NCI-H82 treated with DMSO at 0.1 percent for 48 hours (cell line): Measurements from ENCODE around the gene AGPAT3.

Experiments
- DNase-seq: peaks from one replicate; lab custom pipeline; 2025; ENCODE audit not compliant: unreplicated experiment; lab: John Stamatoyannopoulos, UW

AGPAT3 gene

DNA sequence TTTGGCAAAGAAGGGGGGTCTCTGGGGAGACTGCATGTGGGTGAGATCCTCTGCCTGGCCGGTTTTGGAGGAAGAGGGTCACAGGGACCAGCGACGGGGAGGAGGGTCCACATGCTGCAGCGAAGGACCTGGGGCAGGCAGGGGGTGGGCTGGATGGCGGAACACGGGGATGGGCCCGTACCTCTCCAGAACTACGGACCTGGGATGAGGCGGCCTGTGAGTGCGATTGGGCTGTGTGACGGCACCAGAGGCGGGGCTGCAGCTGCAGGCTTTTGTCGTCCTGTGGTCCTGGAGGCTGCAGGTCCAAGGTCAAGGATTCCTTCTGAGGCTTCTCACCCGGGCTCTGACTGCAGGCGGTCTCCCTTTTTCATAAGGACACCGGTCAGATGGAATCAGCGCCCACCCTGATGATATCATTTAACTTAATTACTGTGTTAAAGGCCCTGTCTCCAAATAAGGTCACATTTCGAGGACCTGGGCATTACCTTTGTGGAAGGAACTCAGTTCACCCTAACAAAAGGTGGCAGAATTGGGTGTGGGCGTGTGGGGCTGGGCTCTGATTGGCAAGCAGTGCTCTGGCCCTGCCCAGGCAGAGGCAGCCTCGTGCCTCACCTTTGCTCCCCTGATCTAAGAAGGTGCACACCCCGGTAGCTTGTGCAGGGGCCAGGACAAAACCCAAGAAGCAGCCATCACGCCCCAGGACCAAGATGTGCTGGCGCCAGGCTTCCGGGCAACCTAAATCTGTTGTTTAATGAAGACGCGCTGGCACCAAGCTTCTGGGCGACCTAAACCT, 87.1 kb downstream of the AGPAT3 start:
- no peak for DNase-seq

DNA sequence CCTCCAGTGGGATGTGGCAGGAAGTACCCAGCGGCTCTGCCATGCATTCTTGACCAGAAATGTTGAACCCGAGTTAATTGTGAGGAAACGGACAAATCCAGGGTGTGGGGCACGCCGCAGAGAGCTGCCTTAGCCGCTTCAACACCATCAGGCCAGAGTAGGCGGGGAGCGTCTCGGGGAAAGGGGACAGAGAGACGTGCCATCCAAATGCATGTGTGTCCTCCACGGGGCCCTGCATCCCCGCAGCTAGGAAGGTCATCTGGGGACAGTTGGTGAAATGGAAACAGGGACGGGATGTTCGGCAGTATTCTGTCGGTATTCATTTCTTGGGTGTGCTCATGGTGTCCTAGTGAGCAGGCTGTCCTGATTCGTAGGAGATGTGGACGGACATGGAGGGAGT, 88.0 kb downstream of the AGPAT3 start:
- no peak for DNase-seq

DNA sequence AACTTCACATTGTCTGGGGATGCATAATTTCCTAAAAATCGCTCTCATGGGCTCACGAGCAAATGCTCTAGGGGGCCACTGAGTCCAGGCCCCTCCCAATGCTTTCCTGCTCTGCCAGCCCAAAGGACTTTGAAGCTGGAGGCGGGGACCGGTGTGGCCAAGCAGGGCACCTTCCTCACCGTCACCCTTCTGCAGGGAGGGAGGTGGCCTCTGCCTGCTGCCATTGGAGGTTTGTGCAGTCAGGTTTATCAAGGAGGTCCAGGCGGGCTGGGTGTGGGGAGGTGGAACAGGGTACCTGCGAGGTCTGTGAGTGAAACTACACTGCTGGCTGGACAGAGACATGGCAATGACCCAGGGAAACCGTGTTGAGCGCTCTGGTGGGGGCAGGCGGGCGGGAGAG, 89.0 kb downstream of the AGPAT3 start:
- DNase-seq: no peak

- DNase-seq: no peak
These were observed 89.9 kb downstream of the AGPAT3 start for GRCh38 chr21:43954896-43955295.

DNA sequence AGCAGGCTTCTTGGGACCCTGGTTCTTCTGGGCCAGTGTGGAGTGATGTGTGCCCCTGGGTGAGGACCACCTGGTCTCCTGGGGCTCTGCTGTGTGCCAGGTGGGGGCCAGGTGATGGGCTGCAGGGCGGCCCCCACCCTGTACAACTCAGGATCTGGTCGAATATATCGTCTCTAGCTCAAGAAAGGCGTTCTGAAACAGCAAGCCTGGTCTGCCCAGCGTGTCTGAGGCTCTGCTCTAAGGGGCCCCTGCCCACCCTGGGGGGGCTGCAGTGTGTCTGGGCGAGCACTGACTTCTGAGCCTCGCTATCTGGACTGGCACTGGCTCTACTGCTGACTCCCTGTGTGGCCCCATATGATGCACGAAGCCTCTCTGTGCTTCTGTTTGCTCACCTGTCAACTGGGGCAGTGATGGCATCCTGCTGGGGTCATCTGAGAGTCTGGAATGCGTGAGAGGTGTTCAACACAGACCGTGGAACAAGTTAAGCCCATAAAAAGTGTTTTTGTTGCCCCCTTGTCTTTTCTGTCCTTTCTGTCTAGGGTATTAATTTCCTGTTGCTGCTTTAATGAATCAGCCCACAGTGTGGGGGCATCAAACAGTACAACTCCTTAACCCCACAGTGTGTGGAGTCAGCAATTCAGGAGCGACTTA, 91.1 kb downstream of the AGPAT3 start:
- no peak for DNase-seq

DNA sequence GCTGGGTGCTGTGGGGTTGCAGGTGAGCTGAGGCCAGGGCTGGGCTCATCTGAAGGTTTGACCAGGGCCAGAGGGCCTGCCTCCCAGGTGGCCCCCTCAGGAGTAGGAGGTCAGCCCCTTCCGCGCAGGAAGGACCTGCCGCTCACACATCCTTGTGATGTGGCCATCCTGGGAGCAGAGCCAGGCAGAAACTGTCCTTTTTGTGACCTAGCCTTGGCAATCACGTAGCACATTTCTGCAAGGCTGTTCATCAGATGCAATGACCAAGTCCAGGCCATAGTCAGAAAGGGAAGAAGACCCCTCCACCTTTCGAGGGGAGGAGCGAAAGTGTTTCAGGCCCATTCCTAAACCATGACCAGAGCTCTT, 91.6 kb downstream of the AGPAT3 start:
- DNase-seq: no peak

GRCh38 chr21:43957128-43957571, 92.1 kb downstream of the AGPAT3 start:
- no peak for DNase-seq

DNA sequence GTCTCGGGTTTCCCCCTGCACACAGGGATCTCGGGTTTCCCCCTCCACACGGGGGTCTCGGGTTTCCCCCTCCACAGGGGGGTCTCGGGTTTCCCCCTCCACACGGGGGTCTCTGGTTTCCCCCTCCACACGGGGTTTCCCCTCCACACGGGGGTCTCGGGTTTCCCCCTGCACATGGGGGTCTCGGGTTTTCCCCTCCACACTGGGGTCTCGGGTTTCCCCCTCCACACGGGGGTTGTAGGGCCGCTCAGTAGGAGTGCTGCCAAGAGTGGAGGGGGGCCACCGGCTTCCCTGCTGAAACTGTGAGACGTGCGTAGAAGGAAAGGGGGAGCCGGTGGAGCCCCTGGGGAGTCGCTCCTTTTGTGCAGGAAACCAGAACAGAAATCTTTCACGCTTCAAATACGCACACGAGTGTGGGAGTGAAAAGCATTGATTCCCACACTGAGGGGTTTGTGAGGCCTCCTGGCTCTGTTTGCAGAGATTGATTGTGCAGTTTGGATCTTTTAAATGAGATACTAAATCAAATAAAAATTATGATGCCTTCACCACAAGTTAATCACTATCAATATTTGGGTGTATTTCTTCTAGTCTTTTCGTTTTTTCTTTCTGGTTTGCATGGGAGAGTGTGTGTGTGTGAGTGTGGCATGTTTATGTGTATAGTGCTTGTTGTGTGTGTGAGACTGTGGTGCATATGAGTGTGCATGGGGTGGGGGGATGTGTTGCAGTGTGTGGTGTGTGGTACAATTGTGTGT, 92.8 kb downstream of the AGPAT3 start:
- DNase-seq: no peak

DNA sequence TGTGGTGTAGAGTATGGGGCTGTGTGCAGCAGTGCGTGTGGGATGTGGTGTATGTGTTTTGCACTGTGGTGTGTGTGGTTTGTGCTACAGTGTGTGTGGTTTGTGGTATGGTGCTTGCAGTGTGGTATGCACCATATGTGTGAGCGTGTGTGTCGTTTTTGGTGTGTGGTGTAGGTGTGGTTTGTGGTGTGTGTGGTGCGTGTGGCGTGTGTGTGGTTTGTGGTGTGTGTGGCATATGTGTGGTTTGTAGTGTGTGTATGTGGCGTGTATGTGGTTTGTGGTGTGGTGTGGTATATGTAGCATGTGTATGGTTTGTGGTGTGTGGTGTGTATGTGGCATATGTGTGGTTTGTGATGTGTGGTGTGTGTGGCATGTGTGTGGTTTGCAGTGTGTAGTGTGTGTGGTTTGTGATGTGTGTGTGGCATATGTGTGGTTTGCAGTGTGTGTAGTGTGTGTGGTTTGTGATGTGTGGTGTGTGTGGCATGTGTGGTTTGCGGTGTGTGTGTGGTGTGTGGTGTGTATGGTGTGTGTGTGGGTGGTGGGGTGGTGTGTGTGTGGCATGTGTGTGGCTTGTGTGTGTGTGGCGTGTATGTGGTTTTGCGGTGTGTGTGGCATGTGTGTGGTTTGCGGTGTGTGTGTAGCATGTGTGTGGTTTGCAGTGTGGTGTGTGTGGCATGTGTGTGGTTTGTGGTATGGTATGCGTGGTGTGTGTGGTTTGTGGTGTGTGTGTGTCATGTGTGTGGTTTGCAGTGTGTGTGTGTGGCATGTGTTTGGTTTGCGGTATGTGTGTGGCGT, 93.5 kb downstream of the AGPAT3 start:
- DNase-seq: no peak

GRCh38 chr21:43959231-43960116, 94.5 kb downstream of the AGPAT3 start:
- DNase-seq: no peak

- DNase-seq: no peak
These were observed 96.4 kb downstream of the AGPAT3 start for GRCh38 chr21:43961382-43961909.

DNA sequence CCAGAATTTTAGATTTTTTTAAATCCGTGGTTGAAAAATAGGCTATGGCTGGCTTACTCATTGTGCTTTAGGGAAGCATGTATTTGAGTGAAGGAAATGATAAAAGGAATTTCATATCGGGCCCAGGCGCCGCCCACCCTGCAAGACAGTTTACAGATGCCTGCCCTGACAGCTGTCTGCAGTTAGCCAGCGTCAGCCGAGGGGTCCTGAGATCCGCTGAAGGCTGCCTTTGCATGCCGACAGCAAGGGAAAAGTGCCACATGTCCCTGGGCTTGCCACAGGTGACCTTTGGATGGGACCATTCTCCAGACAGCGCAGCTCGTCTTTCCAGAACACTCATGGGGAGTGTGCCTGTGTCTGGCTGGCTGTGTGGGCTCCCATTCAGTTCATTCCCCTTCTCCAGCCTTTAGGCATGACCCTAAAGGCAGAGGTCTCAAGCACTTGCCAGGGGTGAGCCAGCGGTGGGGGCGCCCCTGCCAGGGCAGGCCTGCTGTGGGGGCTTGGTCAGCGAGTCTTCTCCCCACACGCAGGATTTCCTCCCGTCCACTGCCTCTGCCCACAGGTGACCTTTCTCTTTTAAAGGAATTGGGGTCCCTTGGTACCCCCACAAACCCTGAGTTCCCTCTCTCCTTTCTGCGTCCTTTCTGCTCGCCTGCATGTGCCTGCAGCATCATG, 101.0 kb downstream of the AGPAT3 start:
- no peak for DNase-seq

- no peak for DNase-seq
These were observed 102.0 kb downstream of the AGPAT3 start for GRCh38 chr21:43966946-43967512.

- DNase-seq: no peak
These were observed 103.0 kb downstream of the AGPAT3 start for GRCh38 chr21:43967981-43968380.

GRCh38 chr21:43968410-43969114, 103.5 kb downstream of the AGPAT3 start:
- DNase-seq: no peak

- DNase-seq: no peak
These were observed 104.1 kb downstream of the AGPAT3 start for GRCh38 chr21:43969115-43969444.

DNA sequence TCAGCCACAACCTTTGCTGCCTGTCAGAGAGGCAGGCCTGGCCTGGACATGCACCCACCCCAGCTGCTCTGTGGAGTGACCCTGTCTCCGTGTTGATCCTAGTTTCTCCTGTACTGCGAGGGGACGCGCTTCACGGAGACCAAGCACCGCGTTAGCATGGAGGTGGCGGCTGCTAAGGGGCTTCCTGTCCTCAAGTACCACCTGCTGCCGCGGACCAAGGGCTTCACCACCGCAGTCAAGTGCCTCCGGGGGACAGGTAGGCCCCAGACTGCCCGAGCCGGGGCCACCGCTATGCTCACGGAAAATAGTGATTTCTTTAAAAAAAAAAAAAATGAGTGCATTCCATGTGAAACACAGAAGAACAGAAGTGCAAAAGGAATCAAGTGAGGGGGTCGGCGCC, 105.5 kb downstream of the AGPAT3 start:
- no peak for DNase-seq

DNA sequence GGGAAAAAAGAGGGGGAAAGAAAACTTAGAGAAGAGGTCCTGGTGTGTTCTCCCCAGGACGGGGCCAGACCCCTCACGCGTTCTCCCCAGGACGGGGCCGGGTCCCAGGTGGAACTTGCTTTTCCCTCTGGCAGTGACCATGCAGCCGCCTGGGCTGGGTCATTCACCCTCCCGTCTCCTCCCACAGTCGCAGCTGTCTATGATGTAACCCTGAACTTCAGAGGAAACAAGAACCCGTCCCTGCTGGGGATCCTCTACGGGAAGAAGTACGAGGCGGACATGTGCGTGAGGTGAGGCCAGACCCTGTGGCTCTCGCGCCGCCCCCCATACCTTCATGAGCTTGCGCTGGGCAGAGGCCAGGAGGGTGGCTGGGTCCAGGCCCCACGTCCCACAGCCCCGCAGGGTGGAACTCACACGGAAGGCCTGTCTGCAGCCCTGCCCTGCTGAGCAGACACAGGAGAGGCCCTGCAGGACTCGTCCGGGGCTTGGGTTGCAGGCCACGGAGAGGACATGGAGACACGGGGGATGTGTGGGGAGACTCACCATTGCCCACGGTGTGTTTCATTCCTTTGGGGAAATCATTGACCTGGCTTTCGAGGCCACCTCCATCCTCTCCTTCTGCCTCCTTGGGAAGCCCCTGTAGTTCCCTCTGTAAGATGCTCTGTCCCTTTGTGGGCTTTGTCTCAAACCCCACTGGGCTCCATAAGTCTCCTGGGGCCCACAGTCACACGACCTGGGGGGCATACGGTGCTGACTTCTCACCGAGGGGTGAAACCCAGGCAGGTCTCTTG, 106.4 kb downstream of the AGPAT3 start:
- DNase-seq: no peak
